ENCODE results near the gene LSM14B.

Gene LSM14B

GRCh38 chr20:62163986-62164762 is 41.9 kb downstream of the LSM14B start:
- no peak for DNase-seq (ENCODE audit: low spot score)

- DNase-seq (ENCODE audit: low spot score), result no peak
Observed at GRCh38 chr20:62164879-62165761, 42.8 kb downstream of the LSM14B start.

DNA sequence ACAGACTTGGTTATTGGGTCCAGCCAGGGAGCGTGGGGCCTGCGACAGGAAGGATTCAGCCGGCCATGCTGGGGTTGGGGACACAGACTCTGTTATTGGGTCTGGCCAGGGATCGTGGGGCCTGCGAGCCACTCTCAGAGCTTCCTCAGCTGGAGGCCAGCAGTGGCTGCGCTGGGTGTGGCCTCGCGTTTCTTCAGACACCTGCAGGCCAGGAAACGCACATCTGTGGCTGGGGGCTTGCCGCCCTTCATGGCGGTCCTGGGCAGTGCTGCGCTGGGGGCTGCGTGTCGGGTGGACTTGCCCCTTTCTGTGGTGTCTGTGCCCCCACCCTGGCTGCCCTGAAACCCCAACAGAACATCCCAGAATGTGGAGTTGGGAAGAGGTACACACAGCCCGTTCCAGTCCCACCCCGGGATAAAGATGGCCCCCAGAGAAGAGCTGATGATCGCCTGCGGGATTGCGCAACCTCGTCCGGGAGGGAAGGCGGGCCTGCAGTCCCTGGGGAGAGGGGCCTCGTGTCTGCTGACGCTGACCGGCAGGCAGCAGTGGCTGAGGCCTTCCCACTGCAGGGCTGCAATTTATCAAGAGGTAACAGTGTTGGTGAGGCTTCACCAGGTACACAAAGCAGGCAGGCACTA is 43.6 kb downstream of the LSM14B start:
- DNase-seq (ENCODE audit: low spot score), result no peak

- DNase-seq (ENCODE audit: low spot score), result no peak
Observed at GRCh38 chr20:62167474-62167873, 45.2 kb downstream of the LSM14B start.

- no peak for DNase-seq (ENCODE audit: low spot score)
Observed at GRCh38 chr20:62168061-62168460, 45.8 kb downstream of the LSM14B start.

- DNase-seq (ENCODE audit: low spot score), result no peak
Observed at GRCh38 chr20:62168890-62169435, 46.7 kb downstream of the LSM14B start.

GRCh38 chr20:62170536-62170935 is 48.3 kb downstream of the LSM14B start:
- no peak for DNase-seq (ENCODE audit: low spot score)

- DNase-seq (ENCODE audit: low spot score), result no peak
Observed at GRCh38 chr20:62171245-62171644, 49.0 kb downstream of the LSM14B start.

GRCh38 chr20:62172666-62173065 is 50.4 kb downstream of the LSM14B start:
- DNase-seq (ENCODE audit: low spot score), result no peak

DNA sequence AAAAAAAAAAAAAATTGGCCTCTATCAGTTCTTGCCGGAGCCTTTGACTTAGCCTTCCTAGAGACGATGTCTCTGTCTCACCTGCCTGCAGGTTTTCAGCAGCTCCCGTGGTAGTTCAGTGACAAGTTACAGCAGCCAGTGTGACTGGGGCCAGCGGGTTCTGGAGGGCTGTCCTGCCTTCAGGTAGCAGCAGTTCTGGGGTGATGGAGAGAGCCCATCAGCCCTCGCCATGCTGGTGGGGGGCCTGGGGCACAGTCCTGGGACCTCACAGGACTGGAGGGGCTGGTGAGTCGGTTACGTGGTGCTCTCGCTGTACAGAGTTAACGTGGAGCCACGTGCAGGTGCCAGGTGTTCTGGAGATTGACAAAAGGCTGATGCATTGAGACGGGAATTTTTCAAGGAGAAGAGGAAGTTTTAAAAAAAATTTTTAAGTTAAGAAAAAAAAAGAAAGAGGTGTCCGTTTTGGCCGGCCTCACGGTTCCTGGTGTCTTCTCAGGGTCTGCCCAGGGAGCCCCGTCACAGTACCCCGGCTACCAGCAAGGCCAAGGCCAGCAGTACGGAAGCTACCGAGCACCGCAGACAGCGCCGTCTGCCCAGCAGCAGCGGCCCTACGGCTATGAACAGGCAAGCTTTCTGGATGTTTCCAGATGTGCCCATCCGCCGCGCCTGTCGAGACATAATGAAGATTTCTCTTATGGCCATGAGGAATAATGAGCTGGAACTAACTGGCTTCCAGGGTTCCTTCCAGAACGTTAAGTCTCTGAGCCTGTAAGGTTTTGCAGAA is 51.9 kb downstream of the LSM14B start:
- DNase-seq (ENCODE audit: low spot score), result no peak

DNA sequence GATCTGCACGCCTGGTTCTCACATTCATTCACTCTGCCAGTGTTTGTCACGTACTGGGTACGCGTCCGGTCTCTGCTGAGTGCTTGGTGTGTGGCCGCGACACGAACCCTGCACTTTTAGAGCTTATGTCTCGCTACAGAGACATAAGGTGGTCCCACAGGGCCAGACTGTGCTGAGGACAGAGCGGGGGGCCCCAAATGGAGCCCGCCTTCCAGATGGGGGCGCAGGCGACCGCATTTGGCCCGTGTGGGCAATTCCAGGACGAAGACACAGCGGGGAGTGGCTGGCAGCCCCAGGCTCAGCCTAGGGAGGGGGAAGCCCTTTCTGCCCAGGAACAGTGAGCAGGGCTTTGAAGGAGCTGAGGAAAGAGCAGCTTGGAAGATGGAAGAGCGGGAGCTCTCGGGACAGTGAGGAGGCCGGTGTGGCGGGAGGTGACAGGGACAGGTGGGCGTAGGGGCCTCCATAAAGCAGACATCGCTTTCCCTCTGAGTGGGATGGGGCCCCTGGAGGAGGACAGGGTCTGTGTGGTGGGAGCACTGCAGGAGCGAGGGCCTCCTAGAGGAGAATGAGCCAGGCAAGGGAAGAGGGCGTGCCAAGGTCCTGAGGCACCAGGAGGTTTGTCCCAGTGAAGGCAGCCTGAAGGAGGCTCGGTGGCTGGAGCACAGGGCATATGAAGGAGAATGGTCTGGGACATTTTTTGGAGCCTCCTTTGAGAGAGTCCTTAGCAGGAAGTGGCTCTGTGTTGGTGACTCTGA is 52.8 kb downstream of the LSM14B start:
- DNase-seq (ENCODE audit: low spot score), result no peak

- no peak for DNase-seq (ENCODE audit: low spot score)
Observed at GRCh38 chr20:62175711-62176110, 53.4 kb downstream of the LSM14B start.

DNA sequence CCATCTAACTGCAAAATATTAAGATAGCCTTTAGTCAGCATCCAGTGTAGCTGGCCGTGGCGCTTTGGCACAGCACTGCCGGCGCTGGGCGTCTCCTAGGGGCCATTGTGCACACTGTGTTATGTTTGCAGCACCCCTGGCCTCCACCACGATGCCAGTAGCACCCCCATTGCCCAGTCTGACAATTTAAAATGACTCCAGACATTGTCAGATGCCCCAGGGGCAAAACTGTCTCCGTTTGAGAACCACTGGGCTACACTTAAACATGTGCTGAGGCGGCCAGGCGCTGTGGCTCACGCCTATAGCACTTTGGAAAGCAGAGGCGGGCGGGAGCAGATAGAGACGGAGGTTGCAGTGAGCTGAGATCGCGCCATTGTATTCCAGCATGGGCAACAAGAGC is 54.6 kb downstream of the LSM14B start:
- DNase-seq (ENCODE audit: low spot score), result no peak

GRCh38 chr20:62177307-62177706 is 55.0 kb downstream of the LSM14B start:
- DNase-seq (ENCODE audit: low spot score), result no peak

- DNase-seq (ENCODE audit: low spot score), result no peak
Observed at GRCh38 chr20:62178316-62179161, 56.3 kb downstream of the LSM14B start.

GRCh38 chr20:62179162-62179504 is 56.9 kb downstream of the LSM14B start:
- no peak for DNase-seq (ENCODE audit: low spot score)

DNA sequence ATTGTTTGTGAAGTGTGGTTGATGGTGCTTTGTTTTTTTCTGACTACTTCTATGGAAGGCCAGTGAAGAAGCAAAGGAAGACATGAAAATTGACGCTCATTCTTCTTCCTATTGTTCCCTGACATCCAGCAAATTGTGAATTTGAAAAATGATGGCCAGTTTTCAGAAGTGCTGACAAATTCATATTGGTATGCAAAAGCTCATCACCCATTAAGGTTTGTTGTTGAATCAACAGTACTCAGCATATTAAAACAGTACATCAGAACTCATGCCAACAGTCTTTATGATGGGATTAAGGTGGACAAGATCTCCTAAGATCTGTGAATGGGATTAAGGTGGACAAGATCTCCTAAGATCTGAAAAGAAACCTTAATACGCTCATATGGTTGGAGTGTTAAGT is 59.5 kb downstream of the LSM14B start:
- no peak for DNase-seq (ENCODE audit: low spot score)

DNA sequence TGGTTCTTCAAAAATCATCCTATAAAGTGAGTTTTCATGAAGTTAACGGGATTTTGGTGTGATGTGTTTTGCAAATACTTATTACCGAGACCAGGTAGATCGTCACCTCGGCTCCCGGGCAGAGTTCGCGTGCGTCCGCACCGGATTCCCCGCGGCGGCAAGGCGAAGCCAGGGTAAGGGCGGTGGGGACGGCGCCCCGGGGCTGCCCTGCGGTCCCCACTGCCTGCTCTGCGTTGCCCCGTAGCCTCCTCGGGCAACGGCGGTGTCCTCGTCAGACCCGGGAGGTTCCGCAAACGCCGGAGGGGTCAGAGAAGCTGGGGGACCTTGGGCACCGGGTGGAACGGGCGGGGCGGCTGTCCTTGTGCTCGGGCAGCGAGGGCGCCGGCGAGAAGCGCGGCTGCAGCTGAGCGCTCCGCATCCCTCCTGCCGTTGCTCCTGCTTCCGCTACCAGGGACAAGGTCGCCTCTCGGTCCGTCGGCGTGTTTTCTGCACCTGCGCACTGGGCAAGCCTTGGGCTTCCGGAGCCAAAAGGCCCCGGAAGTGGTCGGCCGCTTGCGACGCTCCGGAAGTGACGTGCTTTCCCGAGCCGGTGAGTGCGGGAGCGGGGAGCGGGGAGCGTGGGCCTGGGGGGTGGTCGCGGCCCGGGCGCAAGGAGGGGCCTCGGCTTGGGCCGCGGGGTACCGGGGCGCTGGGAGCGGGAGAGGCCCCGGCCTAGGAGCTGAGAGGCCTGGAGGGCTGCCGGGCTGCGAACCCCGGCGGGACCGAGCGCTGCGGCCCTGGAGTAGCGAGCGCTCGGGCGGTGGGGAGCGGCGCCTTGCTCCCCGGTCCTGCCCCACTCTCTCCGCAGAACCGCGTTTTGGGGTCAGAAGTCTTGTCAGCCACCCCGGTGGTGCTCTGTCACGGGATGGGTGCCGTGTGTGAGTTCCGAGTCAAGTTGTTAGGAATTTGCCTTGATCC is 60.5 kb downstream of the LSM14B start, which contains the start of gene MTG2:
MTG2 (plus strand) TSS at position 560 of the 957 bp plus-strand sequence. CDS start 10,393 bp downstream, outside the sequence.
- peak; percentile 96 for DNase-seq (ENCODE audit: low spot score)

Data from hematopoietic multipotent progenitor cell treated with erythropoietin and hydrocortisone succinate and interleukin-3 and kit ligand, for 17 days (in vitro differentiated cells).